Hepatocyte (in vitro differentiated cells): ENCODE data around the gene NUB1. TPM values are rescaled to one million over a fixed set of nuclear protein-coding genes. Genes with fewer than 3 reads are reported as not detected.

Experiments
- DNase-seq: peaks from one replicate; pipeline ENCODE4 v3.0.0-alpha.2; 2016; ENCODE audit warnings: low spot score
- H2AFZ ChIP-seq: fragments of 200-600 bp; sonication (generic); 2 replicates; pipeline ENCODE4 v1.6.0; 2016; ENCODE audit warnings: antibody characterized with exemption, mild to moderate bottlenecking
- H3K27ac ChIP-seq: fragments of 200-600 bp; sonication (generic); 2 replicates; pipeline ENCODE4 v1.5.1; 2016; ENCODE audit warnings: mild to moderate bottlenecking
- H3K27me3 ChIP-seq: fragments of 200-600 bp; sonication (generic); 2 replicates; pipeline ENCODE4 v1.6.1; 2016
- H3K36me3 ChIP-seq: fragments of 200-600 bp; sonication (generic); replicated peaks from 2 replicates; pipeline ENCODE4 v1.5.1; 2016; ENCODE audit warnings: low read depth; ENCODE audit not compliant: insufficient read depth
- H3K4me1 ChIP-seq: fragments of 200-600 bp; sonication (generic); 2 replicates; pipeline ENCODE4 v1.5.1; 2016; ENCODE audit warnings: mild to moderate bottlenecking, moderate library complexity; ENCODE audit not compliant: insufficient read depth
- H3K4me2 ChIP-seq: fragments of 200-600 bp; sonication (generic); 2 replicates; pipeline ENCODE4 v1.6.0; 2016
- H3K4me3 ChIP-seq: fragments of 200-600 bp; sonication (generic); 2 replicates; pipeline ENCODE4 v1.5.1; 2016; ENCODE audit warnings: mild to moderate bottlenecking
- H3K79me2 ChIP-seq: fragments of 200-600 bp; sonication (generic); 2 replicates; pipeline ENCODE4 v1.6.0; 2017; ENCODE audit warnings: mild to moderate bottlenecking
- H3K9me2 ChIP-seq: fragments of 200-600 bp; sonication (generic); replicated peaks from 2 replicates; pipeline ENCODE4 v1.6.0; 2017; ENCODE audit warnings: mild to moderate bottlenecking; ENCODE audit not compliant: insufficient read depth
- H3K9me3 ChIP-seq: fragments of 200-600 bp; sonication (generic); 2 replicates; pipeline ENCODE4 v1.5.1; 2016; ENCODE audit warnings: low read depth, mild to moderate bottlenecking
- H4K20me1 ChIP-seq: fragments of 200-600 bp; sonication (generic); 2 replicates; pipeline ENCODE4 v1.6.0; 2016; ENCODE audit warnings: mild to moderate bottlenecking; ENCODE audit not compliant: insufficient read depth, poor library complexity, severe bottlenecking
- CTCF ChIP-seq: fragments of 200-600 bp; sonication (generic); IDR thresholded peaks from 2 replicates; pipeline ENCODE4 v1.5.1; 2016; ENCODE audit warnings: antibody characterized with exemption, mild to moderate bottlenecking; ENCODE audit not compliant: poor library complexity
- EZH2 ChIP-seq: fragments of 200-600 bp; sonication (generic); IDR thresholded peaks from 2 replicates; pipeline ENCODE4 v1.6.1; 2016; ENCODE audit warnings: antibody characterized with exemption, mild to moderate bottlenecking, borderline replicate concordance
- EZH2phosphoT487 ChIP-seq: fragments of 200-600 bp; sonication (generic); IDR thresholded peaks from one replicate; pipeline ENCODE4 v1.6.1; 2018; ENCODE audit warnings: antibody characterized with exemption, mild to moderate bottlenecking, low read depth, moderate library complexity; ENCODE audit not compliant: unreplicated experiment, severe bottlenecking
- WGBS: methylation state at CpG from one replicate; pipeline ENCODE4 v1.1.6; 2016; ENCODE audit warnings: low lambda C conversion rate; ENCODE audit errors: missing lambda C conversion rate; 5-methylcytosine and 5-hydroxymethylcytosine counted together
- polyA plus RNA-seq: library from polyadenylated mRNA; unstranded; fragments of >200 nt; fragmentation: Nextera tagmentation; extraction: Ambion mirVana; gene quantifications from 2 replicates; pipeline ENCODE4 v1.2.1, GENCODE V29; 2016
- total RNA-seq: library from RNA; depleted of rRNA; stranded (reverse); fragments of >200 nt; gene quantifications from 2 replicates; pipeline ENCODE4 v1.2.3, GENCODE V29; 2014

The NUB1 gene
- total and polyA plus RNA-seq, 2 experiments from 2014 or later: 28.4 to 38.6 TPM

- TF ChIP-seq EZH2phosphoT487: no peak
- TF ChIP-seq CTCF: no peak
- no peak for TF ChIP-seq EZH2
- H3K4me2 ChIP-seq: no peak overlapping the region
- no peak for DNase-seq
- H3K27me3 ChIP-seq: no peaks in the 10 kb centered on the region
- H3K9me3 ChIP-seq: no peaks in the 10 kb centered on the region
- no peak overlapping the region for H2AFZ ChIP-seq
- H4K20me1 ChIP-seq: no peaks in the 10 kb centered on the region
- H3K36me3 ChIP-seq: no peaks in the 10 kb centered on the region
- no peaks in the 10 kb centered on the region for H3K9me2 ChIP-seq
- WGBS: 74% methylated on average over 5 of the region's 5 CpGs
- H3K4me1 ChIP-seq: no peaks in the 10 kb centered on the region
- H3K27ac ChIP-seq: no peak overlapping the region
- H3K4me3 ChIP-seq: no peak overlapping the region
- no peaks in the 10 kb centered on the region for H3K79me2 ChIP-seq
Measured at GRCh38 chr7:151420144-151420543, 78.5 kb downstream of the NUB1 start.

GRCh38 chr7:151422212-151422611, 80.6 kb downstream of the NUB1 start:
- Histone ChIP-seq H2AFZ (no peak overlapping the region), H3K9me2 (no peaks in the 10 kb centered on the region), H3K36me3 (no peaks in the 10 kb centered on the region), H3K4me1 (no peaks in the 10 kb centered on the region), H3K27me3 (no peaks in the 10 kb centered on the region), H3K9me3 (no peaks in the 10 kb centered on the region), H3K79me2 (no peaks in the 10 kb centered on the region), H3K27ac (no peak overlapping the region), H4K20me1 (no peaks in the 10 kb centered on the region), H3K4me3 (no peak overlapping the region), H3K4me2 (no peak overlapping the region)
- 65% methylated on average over 5 of the region's 5 CpGs for WGBS
- no peak for DNase-seq
- TF ChIP-seq CTCF (no peak), EZH2phosphoT487 (no peak), EZH2 (no peak)

- WGBS: 82% methylated on average over 7 of the region's 7 CpGs
- Histone ChIP-seq H3K4me3 (no peak overlapping the region), H3K27me3 (no peaks in the 10 kb centered on the region), H3K9me2 (no peaks in the 10 kb centered on the region), H3K4me1 (peaks cover 6% of the 10 kb centered on the region), H3K27ac (no peak overlapping the region), H3K9me3 (no peaks in the 10 kb centered on the region), H2AFZ (no peak overlapping the region), H3K79me2 (no peaks in the 10 kb centered on the region), H4K20me1 (no peaks in the 10 kb centered on the region), H3K36me3 (no peaks in the 10 kb centered on the region), H3K4me2 (no peak overlapping the region)
- DNase-seq: no peak
- TF ChIP-seq CTCF (no peak), EZH2phosphoT487 (no peak), EZH2 (no peak)
Measured at GRCh38 chr7:151423226-151423625, 81.6 kb downstream of the NUB1 start.

GRCh38 chr7:151423936-151424335, 82.3 kb downstream of the NUB1 start:
- Histone ChIP-seq H3K4me1 (peaks cover 13% of the 10 kb centered on the region), H3K36me3 (no peaks in the 10 kb centered on the region), H4K20me1 (no peaks in the 10 kb centered on the region), H3K9me3 (no peaks in the 10 kb centered on the region), H3K79me2 (no peaks in the 10 kb centered on the region), H3K4me2 (no peak overlapping the region), H3K27ac (no peak overlapping the region), H3K4me3 (no peak overlapping the region), H3K27me3 (no peaks in the 10 kb centered on the region), H3K9me2 (no peaks in the 10 kb centered on the region), H2AFZ (no peak overlapping the region)
- TF ChIP-seq EZH2: no peak
- no peak for TF ChIP-seq EZH2phosphoT487
- no peak for TF ChIP-seq CTCF
- 89% methylated on average over 5 of the region's 5 CpGs for WGBS
- DNase-seq: no peak
